Mesothelial cell of epicardium (in vitro differentiated cells): ENCODE measurements around the gene GABRQ. TPM values are rescaled to one million over a fixed set of nuclear protein-coding genes. Genes with fewer than 3 reads are reported as not detected.

ENCODE experiments used
- DNase-seq, 2 experiments: peaks; one replicate each; pipeline ENCODE4 v3.0.0; 2021; ENCODE audit warnings: low spot score in 2 of 2; ENCODE audit not compliant: unreplicated experiment in 2 of 2
- H3K27ac Mint-ChIP-seq: 2 replicates; pipeline ENCODE4 v1.8.0; 2021; ENCODE audit warnings: mixed read lengths
- H3K27me3 Mint-ChIP-seq: 2 replicates; pipeline ENCODE4 v1.8.0; 2021; ENCODE audit warnings: low read depth, mixed read lengths
- H3K36me3 Mint-ChIP-seq: 2 replicates; pipeline ENCODE4 v1.8.0; 2021; ENCODE audit warnings: mixed read lengths
- H3K4me1 Mint-ChIP-seq: 2 replicates; pipeline ENCODE4 v1.8.0; 2021; ENCODE audit warnings: mixed read lengths
- H3K4me3 Mint-ChIP-seq: 2 replicates; pipeline ENCODE4 v1.8.0; 2021; ENCODE audit warnings: mild to moderate bottlenecking, moderate library complexity, mixed read lengths
- H3K9me3 Mint-ChIP-seq: 2 replicates; pipeline ENCODE4 v1.8.0; 2021; ENCODE audit warnings: mixed read lengths
- total RNA-seq: library from RNA; stranded (reverse); gene quantifications from 3 replicates; pipeline ENCODE4 v1.2.1, GENCODE V29; 2021
- TF ChIP-seq, protein P1 (sequence below): fragments of 200-600 bp; sonication (generic); IDR thresholded peaks from one replicate; pipeline ENCODE4 v1.5.0; 2021; ENCODE audit warnings: antibody characterized with exemption; ENCODE audit not compliant: unreplicated experiment

Gene GABRQ
- total RNA-seq, 1 donor from 2014 or later: 3.6 TPM

DNA sequence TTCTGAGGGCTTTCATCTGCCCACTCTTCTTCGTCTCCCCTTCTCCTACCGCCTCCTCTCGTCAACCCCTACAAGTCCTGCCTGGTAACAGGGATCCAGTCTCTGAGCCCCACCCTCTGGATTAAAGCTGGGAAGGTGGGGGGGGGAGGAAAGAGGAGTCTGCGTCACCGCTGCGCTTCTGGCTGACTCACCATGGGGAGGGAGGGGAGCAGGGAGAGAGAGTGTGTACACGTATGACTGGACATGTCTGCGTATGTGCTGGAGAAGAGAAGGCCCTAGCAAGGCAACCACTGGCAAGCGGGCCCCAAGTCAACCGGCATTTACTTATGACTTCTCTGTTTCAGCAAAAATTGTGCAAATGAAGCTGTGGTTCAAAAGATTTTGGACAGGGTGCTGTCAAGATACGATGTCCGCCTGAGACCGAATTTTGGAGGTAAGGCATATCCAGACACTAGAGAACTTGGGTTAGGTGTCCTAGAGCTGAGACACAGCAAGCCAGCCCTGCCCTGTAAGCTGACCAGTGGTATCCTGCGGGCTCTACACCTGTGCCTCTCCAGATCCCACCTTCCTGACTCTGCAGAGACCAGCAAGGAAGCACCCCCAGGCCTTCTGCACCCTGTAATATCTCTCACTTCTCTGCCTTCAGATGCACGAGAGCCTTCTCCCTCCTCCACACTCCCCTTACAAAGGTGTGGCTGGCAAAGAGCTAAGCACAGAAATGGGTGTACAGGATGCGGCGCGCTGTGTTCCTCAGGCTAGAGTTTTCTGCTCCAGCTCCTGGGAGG is 2.5 kb downstream of the GABRQ start:
- Mint-ChIP-seq H3K4me3 (no peak overlapping the region), H3K9me3 (peaks cover 6% of the 10 kb centered on the region), H3K4me1 (peaks cover 6% of the 10 kb centered on the region), H3K27ac (no peak overlapping the region), H3K36me3 (peaks cover 2% of the 10 kb centered on the region), H3K27me3 (peaks cover 42% of the 10 kb centered on the region)
- TF ChIP-seq, protein P1, sequence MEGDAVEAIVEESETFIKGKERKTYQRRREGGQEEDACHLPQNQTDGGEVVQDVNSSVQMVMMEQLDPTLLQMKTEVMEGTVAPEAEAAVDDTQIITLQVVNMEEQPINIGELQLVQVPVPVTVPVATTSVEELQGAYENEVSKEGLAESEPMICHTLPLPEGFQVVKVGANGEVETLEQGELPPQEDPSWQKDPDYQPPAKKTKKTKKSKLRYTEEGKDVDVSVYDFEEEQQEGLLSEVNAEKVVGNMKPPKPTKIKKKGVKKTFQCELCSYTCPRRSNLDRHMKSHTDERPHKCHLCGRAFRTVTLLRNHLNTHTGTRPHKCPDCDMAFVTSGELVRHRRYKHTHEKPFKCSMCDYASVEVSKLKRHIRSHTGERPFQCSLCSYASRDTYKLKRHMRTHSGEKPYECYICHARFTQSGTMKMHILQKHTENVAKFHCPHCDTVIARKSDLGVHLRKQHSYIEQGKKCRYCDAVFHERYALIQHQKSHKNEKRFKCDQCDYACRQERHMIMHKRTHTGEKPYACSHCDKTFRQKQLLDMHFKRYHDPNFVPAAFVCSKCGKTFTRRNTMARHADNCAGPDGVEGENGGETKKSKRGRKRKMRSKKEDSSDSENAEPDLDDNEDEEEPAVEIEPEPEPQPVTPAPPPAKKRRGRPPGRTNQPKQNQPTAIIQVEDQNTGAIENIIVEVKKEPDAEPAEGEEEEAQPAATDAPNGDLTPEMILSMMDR: no peak
- DNase-seq: no peak

- Mint-ChIP-seq H3K9me3 (no peaks in the 10 kb centered on the region), H3K27me3 (peaks cover 38% of the 10 kb centered on the region), H3K27ac (no peak overlapping the region), H3K4me3 (no peak overlapping the region), H3K4me1 (peaks cover 6% of the 10 kb centered on the region), H3K36me3 (peaks cover 2% of the 10 kb centered on the region)
- no peak for DNase-seq
- TF ChIP-seq, protein P1: no peak
Measured at GRCh38 chrX:152641256-152641875, 3.7 kb downstream of the GABRQ start.

- no peak overlapping the region for H3K4me3 Mint-ChIP-seq
- peaks cover 6% of the 10 kb centered on the region for H3K4me1 Mint-ChIP-seq
- no peak overlapping the region for H3K27ac Mint-ChIP-seq
- DNase-seq: no peak
- H3K9me3 Mint-ChIP-seq: no peaks in the 10 kb centered on the region
- H3K27me3 Mint-ChIP-seq: peaks cover 33% of the 10 kb centered on the region
- TF ChIP-seq, protein P1: no peak
- peaks cover 2% of the 10 kb centered on the region for H3K36me3 Mint-ChIP-seq
Measured at GRCh38 chrX:152641996-152642395, 4.3 kb downstream of the GABRQ start.

GRCh38 chrX:152642931-152643564 is 5.4 kb downstream of the GABRQ start:
- TF ChIP-seq, protein P1: no peak
- Mint-ChIP-seq H3K4me1 (peaks cover 5% of the 10 kb centered on the region), H3K9me3 (no peaks in the 10 kb centered on the region), H3K27me3 (peaks cover 24% of the 10 kb centered on the region), H3K27ac (no peak overlapping the region), H3K36me3 (peaks cover 2% of the 10 kb centered on the region), H3K4me3 (no peak overlapping the region)
- DNase-seq: no peak

- Mint-ChIP-seq H3K27ac (no peak overlapping the region), H3K27me3 (no peaks in the 10 kb centered on the region), H3K4me1 (no peaks in the 10 kb centered on the region), H3K36me3 (peaks cover 4% of the 10 kb centered on the region), H3K9me3 (peaks cover 13% of the 10 kb centered on the region), H3K4me3 (no peak overlapping the region)
- no peak for DNase-seq
- TF ChIP-seq, protein P1: no peak
Measured at GRCh38 chrX:152646961-152647360, 9.3 kb downstream of the GABRQ start.
